Gastrocnemius medialis (tissue), 4 donors: ENCODE data around the gene RREB1.

ENCODE experiments used
- CTCF ChIP-seq, 5 experiments: fragments of 450-650 bp in 3 of 5; fragments of 200-600 bp in 2 of 5; sonication (generic) in 2 of 5; IDR thresholded peaks in 4 of 5; conservative IDR thresholded peaks in 1 of 5; 1 replicate in 4 of 5; 2 replicates in 1 of 5; pipeline ENCODE4 v1.5.1; 2016 to 2019; ENCODE audit warnings: antibody characterized with exemption in 5 of 5, mild to moderate bottlenecking in 3 of 5, moderate library complexity in 3 of 5
- POLR2A ChIP-seq, 2 donors: fragments of 450-650 bp; IDR thresholded peaks; one replicate each; pipeline ENCODE4 v1.6.1; 2017; ENCODE audit warnings: antibody characterized with exemption in 2 of 2, mild to moderate bottlenecking in 2 of 2, moderate library complexity in 2 of 2

GRCh38 chr6:7189101-7189758 lies 81.5 kb downstream of the RREB1 start:
- no peak for TF ChIP-seq POLR2A (IDR thresholded peaks at IDR 0.05)
- TF ChIP-seq CTCF (IDR thresholded peaks at IDR 0.05 in 4 of 5, conservative IDR thresholded peaks at IDR 0.05 in 1 of 5) = no peak
